ENCODE results near the gene MTCL3.

Gene MTCL3

DNA sequence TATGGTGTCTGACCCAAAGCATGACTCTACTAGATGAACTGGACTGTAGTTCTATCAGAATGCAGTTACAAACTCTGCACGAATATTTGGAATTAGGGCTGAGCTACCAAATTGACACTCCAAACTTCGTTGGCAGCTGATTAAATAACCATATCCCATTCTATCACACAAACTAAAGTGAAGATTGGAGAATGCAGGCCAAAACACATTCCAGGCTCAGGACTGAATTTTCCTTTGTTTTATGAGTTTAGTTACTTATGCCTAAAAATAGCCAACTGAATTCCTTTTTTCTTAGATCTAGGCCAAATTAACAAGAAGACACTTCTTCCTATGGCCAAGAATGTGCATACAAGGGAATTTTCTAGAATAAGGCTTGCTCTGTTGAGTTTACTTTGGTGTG is 50.2 kb downstream of the MTCL3 start:
- TF ChIP-seq, protein P1, sequence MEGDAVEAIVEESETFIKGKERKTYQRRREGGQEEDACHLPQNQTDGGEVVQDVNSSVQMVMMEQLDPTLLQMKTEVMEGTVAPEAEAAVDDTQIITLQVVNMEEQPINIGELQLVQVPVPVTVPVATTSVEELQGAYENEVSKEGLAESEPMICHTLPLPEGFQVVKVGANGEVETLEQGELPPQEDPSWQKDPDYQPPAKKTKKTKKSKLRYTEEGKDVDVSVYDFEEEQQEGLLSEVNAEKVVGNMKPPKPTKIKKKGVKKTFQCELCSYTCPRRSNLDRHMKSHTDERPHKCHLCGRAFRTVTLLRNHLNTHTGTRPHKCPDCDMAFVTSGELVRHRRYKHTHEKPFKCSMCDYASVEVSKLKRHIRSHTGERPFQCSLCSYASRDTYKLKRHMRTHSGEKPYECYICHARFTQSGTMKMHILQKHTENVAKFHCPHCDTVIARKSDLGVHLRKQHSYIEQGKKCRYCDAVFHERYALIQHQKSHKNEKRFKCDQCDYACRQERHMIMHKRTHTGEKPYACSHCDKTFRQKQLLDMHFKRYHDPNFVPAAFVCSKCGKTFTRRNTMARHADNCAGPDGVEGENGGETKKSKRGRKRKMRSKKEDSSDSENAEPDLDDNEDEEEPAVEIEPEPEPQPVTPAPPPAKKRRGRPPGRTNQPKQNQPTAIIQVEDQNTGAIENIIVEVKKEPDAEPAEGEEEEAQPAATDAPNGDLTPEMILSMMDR (IDR thresholded peaks at IDR 0.05; ENCODE audit: low read depth) = no peak

DNA sequence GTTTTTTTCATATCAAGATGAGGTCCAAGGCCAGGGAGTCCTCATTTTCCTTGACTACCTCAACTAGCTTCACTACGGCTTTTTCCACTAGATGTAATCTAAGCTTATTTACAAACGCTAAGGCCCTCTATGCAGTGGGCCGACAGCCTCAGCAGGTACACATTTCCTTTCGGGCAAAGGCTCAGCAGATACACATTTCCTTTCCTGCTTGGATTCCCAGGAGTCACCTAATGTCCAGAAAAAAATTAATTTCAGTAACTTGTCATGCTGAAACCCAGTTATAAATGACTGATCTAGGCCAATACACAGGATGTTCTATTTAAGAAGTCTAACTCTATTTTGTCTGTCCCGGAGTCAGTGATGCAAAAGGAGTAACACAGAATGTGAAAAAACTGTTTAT is 52.7 kb downstream of the MTCL3 start:
- TF ChIP-seq, protein P1 (IDR thresholded peaks at IDR 0.05; ENCODE audit: low read depth) = no peak

DNA sequence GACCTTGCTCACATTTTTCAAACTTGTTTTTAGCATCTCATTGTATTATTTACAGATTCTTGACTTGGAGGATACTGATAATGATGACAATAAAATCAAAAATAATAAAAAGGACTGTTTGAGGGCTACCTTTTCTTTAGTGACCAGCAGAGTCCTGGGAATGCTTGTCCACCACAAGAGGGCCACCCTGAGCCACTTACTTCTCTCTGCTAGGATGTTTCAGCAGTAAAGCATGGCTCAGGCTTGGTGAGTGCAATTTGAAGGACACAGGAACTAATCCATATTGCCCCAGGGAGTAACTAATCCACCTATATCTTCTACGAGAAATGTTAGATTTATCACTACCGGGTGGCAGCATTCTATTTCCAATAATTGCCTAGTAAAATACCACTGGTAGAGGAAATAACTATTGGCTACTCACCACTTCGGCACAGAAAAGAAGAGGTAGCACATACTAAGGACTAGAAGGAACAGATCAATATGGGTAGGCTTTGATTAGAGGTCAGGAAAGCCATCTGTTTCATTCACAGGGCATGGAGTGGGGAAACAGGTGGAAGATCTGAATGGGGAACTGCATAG is 54.2 kb downstream of the MTCL3 start:
- TF ChIP-seq, protein P1 (IDR thresholded peaks at IDR 0.05; ENCODE audit: low read depth) = no peak

DNA sequence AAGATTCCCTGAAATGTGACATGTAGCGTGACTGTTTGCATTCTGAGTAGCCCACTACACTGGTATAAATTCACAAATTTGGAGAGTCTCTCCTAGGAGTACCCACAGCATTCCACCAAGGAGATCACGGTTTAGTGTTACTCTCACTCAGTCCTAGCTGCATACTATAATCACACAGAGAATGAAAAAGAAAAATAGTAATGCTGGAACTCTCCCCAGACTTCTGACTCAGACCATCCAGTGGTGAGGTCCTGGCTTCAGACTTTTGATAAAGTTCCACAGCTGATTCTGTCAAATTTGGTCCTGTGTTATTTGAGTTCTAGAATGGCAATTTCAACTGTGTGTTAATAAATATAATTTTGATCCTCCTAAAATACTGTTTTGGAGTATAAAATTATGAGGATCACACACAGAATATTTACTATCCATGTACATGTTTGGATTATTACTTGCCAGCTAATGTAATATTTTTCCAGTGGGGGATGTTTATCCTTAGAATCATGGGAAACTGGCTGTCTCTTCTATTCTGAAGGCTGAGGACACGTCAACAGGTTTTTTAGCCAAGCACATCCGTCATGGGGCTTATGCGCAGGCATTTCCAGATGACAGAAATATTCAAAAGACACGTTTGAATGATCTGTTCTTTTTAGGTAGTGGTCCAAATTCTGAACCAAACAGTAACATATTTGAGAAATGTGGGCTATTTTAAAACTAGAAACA is 54.8 kb downstream of the MTCL3 start:
- TF ChIP-seq, protein P1 (IDR thresholded peaks at IDR 0.05; ENCODE audit: low read depth) = no peak

DNA sequence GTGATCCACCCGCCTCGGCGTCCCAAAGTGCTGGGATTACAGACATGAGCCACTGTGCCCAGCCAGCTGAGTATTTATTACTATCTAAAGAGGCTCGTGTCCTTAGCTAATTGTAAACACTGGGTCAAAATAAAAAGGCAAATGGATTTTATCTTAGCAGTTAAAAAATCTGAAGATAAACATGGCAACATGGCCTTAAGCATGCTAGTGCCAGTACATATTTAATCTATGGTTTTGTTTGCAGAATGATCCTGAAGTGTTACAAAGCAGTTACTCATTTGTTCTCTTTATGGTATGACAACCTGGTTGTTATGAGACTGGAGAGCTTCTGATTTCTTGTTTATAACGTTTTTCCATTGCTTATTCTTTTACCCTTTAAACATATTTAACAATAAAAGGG is 56.1 kb downstream of the MTCL3 start:
- TF ChIP-seq, protein P1 (IDR thresholded peaks at IDR 0.05; ENCODE audit: low read depth) = no peak

DNA sequence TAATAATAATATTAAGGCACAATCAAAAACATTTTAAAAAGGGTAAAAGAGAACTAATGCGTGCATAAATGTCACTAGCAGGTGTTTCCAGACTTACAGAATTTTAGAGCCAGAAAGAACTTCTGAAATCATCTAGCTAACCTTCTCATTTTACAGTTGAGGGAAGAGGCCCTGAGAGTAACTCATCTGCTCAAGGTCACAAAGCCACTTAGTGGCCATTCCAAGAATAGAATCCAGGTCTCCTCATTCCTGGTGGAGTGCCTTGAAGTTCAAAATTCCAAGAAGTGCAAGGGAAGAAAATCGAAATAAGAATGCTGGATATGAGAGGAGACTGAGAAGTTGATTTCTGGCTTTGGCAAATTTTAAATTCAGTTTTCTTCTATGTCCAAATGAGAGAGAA is 56.8 kb downstream of the MTCL3 start:
- TF ChIP-seq, protein P1 (IDR thresholded peaks at IDR 0.05; ENCODE audit: low read depth) = no peak

DNA sequence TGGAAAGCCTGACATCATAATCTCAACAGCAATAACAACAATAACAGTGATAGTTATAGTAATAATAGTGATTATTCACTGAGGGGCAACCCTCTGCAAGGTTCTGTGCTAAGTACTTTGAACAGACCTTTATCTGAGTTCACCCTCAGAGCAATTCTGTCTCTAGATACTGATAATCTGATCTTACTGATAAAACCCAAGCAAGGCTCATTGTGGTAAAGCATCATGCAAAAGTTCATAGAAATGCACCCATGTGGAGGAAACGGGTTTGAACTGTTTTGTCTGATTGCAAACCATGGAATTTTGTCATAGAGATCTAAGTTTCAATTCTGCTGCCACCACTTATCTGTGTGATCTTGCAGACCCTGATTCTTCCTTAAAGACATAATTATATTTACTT is 58.7 kb downstream of the MTCL3 start:
- TF ChIP-seq, protein P1 (IDR thresholded peaks at IDR 0.05; ENCODE audit: low read depth) = no peak
